Inflammatory macrophage (primary cell): ENCODE measurements around the gene WFS1.

Source experiments
- DNase-seq, 2 donors: peaks; one replicate each; pipeline ENCODE4 v3.0.0-alpha.2; 2020 to 2022

WFS1 gene

DNA sequence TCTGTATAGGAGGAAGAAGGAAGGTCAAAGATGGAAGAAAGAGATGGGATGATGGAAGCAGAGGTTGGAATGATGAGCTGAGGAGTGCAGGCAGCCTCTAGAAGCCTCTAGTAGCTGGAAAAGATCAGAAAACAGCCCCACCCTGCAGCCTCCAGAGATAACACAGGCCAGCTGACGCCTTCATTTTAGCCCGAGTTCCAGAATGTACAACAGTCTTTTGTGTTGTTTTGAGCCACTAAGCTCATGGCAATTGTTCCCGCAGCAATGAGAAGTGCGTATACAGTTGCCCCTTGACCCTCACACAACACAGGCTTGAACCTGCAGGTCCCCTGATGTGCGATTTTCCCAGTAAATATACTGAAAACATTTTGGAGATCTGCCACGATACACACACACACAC is 72.0 kb downstream of the WFS1 start:
- no peak for DNase-seq

DNA sequence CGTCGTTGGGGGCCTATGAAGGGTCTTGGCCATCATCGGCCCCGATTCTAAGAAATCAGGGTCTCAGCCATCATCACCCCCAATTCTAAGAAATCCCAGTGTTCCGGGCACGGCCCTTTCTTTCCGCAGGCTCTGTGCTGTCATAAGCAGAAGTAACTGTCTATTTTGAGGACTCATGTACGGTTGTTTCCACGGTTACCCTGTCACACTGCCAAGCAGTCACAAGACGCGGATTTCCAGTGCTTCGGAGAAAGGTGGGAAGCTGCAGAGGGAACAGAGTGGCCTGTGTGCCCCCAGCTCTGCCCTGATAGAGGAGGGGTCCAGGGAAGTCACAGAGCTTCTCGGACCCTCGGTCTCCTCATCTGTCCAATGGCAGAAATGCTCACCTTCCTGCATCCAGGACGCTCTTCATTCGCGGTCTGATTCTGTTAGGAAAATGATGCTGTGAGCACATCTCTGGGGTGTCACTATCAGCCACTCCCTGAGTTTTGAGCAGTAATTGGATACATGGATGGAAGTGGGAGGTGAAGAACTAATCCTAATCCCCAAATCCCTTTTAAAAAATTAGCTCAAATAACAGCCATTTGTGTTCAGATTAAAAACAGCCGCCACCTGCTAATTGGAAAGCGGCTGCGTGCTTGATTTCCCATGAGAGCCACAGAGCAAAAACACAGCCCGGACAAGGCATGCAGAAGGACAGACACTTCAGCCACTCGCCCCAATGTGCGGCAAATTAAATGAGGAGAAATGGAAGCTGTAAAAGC is 73.1 kb downstream of the WFS1 start:
- peak; percentile 20 to 45 for DNase-seq

DNA sequence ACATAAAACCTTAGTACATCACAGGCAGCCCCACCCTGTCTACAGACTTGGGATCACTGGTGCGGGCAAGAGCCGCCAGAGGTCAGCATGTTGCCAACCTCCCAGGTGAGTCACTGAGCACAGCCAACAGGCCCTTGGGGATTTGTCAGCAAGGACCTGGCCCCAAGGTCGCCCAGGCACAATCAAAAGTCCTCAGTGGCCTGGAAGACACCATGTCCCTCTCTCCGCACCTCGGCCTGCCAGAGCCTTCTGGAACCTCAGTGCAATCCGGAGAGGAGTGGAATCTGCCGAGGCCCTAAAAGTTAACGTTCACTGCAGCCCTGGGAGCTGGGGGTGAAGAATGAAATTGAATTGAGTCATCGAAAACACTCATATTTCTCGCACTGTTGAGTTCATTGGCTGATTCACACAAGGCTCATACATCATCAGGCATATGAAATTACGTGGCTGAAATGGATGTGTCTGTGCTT is 74.3 kb downstream of the WFS1 start:
- DNase-seq = no peak

DNA sequence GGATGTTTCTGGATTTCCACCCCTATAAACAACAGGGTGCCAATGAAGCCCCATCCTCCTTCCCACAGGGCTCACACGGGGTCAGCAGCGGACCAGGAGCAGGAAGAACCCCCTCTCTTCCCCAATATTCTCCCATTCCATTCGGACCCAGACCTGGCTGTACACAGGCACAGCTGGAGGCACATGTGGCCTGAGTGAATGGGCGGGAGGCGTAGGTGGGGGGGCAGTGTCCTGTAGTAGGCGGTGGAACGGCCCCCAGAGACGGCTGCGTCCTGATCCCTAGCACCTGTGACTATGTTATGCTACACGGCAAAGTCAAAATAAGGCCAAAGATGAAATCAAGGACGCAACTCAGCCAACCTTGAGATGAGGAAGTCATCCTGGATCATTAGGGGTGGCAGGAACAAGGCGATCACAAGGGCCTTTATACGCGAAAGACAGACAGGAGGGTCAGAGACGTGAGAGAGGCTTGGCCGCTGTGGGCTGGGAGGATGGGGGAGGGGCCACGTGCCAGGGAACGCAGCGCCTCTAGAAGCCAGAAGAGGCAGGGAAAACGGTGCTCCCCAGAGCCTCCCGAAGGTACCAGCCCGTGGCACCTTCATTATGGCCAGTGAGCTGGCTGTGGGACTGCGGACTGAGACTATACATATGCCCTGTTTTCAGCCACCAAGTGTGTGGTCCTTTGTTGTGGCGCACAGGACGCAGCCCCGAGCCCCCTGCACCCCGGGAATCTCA is 75.6 kb downstream of the WFS1 start:
- no peak for DNase-seq

GRCh38 chr4:6345866-6346265 is 76.2 kb downstream of the WFS1 start:
- DNase-seq = no peak

GRCh38 chr4:6346373-6347110 is 76.9 kb downstream of the WFS1 start:
- DNase-seq = no peak

DNA sequence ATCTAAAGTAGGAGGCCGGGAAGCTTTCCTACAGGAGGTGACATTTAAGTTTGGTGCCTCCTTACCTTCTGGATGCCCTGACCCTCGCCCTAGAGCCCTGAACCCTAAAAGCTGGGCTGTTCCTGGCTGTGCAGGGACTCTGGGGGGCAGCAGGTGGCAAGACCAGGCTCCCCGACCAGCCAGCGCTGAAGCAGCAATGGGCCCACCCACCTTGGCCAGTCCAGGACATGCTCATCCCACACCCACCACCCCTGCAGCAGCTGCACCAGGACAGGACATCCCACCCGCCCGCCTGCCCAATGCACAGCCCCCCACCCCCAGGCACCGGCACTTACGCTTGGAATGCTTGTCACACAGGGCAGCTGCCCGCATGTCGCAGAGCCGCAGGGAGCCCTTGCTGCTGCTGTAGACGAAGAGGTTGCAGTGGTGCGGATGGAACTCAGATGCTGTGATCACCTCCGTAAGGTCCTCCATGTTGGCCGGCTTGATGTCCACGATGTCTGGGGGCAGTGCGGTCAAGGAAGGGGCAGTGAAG is 77.9 kb downstream of the WFS1 start:
- no peak for DNase-seq

GRCh38 chr4:6348408-6348807 is 78.8 kb downstream of the WFS1 start:
- DNase-seq = no peak

- no peak for DNase-seq
Observed at GRCh38 chr4:6349896-6350603, 80.4 kb downstream of the WFS1 start.

DNA sequence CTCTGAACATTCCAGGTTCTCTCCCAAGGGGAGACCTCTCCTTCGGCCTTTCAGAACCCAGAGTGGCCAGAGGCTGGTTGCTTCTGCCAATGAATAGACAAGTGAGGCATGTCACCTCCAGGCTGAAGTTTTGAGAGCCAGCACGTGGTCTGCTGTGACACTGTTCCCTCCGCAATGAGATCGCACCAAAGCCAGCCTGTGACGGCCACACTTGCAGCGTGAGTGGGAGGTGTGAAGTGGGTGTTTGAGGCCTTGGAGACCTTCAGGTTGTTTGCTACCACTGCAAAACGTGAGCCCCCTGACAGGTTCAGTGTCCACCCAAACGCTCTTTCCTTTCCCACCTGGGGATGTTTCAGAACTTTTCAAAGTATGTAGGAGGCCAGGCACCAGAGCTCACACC is 81.0 kb downstream of the WFS1 start:
- no peak for DNase-seq

DNA sequence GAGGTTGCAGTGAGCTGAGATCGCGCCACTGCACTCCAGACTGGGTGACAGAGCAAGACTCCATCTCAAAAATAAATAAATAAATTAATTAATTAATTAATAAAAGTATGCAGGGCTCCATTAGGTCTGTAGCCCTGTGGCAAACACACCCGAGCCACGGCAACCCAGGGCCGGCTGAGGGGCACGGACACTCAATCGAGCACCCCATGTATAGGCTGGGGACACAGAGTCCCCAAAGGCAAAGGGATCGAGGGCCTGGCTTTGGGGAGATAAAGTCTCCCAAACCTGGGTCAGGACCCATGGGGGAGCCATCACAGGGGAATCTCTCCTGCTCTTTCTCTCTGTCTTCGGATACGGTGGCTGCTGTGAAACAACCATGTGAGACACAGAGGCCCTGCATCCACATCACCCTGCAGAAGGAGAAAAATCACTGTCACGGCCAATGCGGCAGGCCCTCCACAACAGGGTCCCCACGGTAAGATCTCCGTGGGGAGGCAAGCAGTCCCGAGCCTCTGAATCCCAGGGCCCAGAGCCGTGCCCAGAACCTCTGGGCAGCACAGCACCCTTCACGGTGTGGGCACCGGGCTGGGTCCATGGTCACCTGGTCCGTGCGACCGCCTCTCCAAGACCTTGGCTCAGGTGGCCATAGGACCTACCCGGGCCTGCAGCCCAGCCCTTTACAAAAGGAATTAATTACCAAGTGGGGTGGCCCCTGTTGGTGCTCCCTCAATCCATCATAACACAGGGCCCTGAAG is 81.8 kb downstream of the WFS1 start:
- DNase-seq = no peak

- no peak for DNase-seq
Observed at GRCh38 chr4:6352031-6352692, 82.5 kb downstream of the WFS1 start.
